ENCODE results near the gene PKDCC.
A peak's percentile ranks its signal among the peaks of the same experiment; 100 is the strongest.
"Not testable (repeated sequence)": the region's sequence is repeated elsewhere in the genome, so short reads cannot be mapped to it uniquely, and the experiment has no call there.

PKDCC gene

GRCh38 chr2:42084231-42084671 is 36.4 kb downstream of the PKDCC start:
- no peak overlapping the region for H3K27ac ChIP-seq
- no peak for DNase-seq (ENCODE audit: low read depth, low spot score)

- not testable (repeated sequence) for H3K27ac ChIP-seq; DNase-seq (ENCODE audit: low read depth, low spot score)
These were observed 37.2 kb downstream of the PKDCC start for GRCh38 chr2:42085070-42085469.

- DNase-seq (ENCODE audit: low read depth, low spot score), result no peak
- H3K27ac ChIP-seq, result no peak overlapping the region
These were observed 38.1 kb downstream of the PKDCC start for GRCh38 chr2:42085706-42086487.

GRCh38 chr2:42086500-42086953 is 38.7 kb downstream of the PKDCC start:
- no peak overlapping the region for H3K27ac ChIP-seq
- no peak for DNase-seq (ENCODE audit: low read depth, low spot score)

GRCh38 chr2:42087137-42087856 is 39.5 kb downstream of the PKDCC start:
- DNase-seq (ENCODE audit: low read depth, low spot score), result no peak
- no peak overlapping the region for H3K27ac ChIP-seq

- H3K27ac ChIP-seq, result no peak overlapping the region
- DNase-seq (ENCODE audit: low read depth, low spot score), result no peak
These were observed 40.0 kb downstream of the PKDCC start for GRCh38 chr2:42087857-42088195.

- no peak for DNase-seq (ENCODE audit: low read depth, low spot score)
These were observed 41.6 kb downstream of the PKDCC start for GRCh38 chr2:42089340-42089925.

GRCh38 chr2:42090216-42090615 is 42.4 kb downstream of the PKDCC start:
- no peak overlapping the region for H3K27ac ChIP-seq
- no peak for DNase-seq (ENCODE audit: low read depth, low spot score)

More at GRCh38 chr2:42089340-42089925, 41.6 kb downstream of the PKDCC start:
- no peak overlapping the region for H3K27ac ChIP-seq

GRCh38 chr2:42091671-42092070 is 43.9 kb downstream of the PKDCC start:
- DNase-seq (ENCODE audit: low read depth, low spot score), result no peak
- H3K27ac ChIP-seq, result peak overlapping the region; percentile 5

GRCh38 chr2:42092084-42092996 is 44.5 kb downstream of the PKDCC start:
- H3K27ac ChIP-seq, result peak overlapping the region; percentile 5
- no peak for DNase-seq (ENCODE audit: low read depth, low spot score)

GRCh38 chr2:42094114-42094513 is 46.3 kb downstream of the PKDCC start:
- H3K27ac ChIP-seq, result no peak overlapping the region
- no peak for DNase-seq (ENCODE audit: low read depth, low spot score)

- H3K27ac ChIP-seq, result no peak overlapping the region
These were observed 48.1 kb downstream of the PKDCC start for GRCh38 chr2:42095923-42096408.

GRCh38 chr2:42096869-42097591 is 49.2 kb downstream of the PKDCC start:
- no peak for DNase-seq (ENCODE audit: low read depth, low spot score)
- no peak overlapping the region for H3K27ac ChIP-seq

More at GRCh38 chr2:42095923-42096408, 48.1 kb downstream of the PKDCC start:
- DNase-seq (ENCODE audit: low read depth, low spot score), result no peak

- no peak for DNase-seq (ENCODE audit: low read depth, low spot score)
- H3K27ac ChIP-seq, result no peak overlapping the region
These were observed 51.0 kb downstream of the PKDCC start for GRCh38 chr2:42098571-42099437.

GRCh38 chr2:42099438-42100173 is 51.8 kb downstream of the PKDCC start:
- H3K27ac ChIP-seq, result no peak overlapping the region
- no peak for DNase-seq (ENCODE audit: low read depth, low spot score)

GRCh38 chr2:42100683-42101205 is 52.9 kb downstream of the PKDCC start:
- DNase-seq (ENCODE audit: low read depth, low spot score), result no peak
- H3K27ac ChIP-seq, result no peak overlapping the region

- no peak for DNase-seq (ENCODE audit: low read depth, low spot score)
- no peak overlapping the region for H3K27ac ChIP-seq
These were observed 53.6 kb downstream of the PKDCC start for GRCh38 chr2:42101206-42102023.
